CD4-positive, alpha-beta T cell treated with Interleukin-4 for 1 hour (primary cell): Measurements from ENCODE around the gene POLR3B.
"Not testable (repeated sequence)": the region's sequence is repeated elsewhere in the genome, so short reads cannot be mapped to it uniquely, and the experiment has no call there.

Experiments
- DNase-seq, 2 donors: peaks; one replicate each; pipeline ENCODE4 v3.0.0-alpha.2; 2020 to 2022

Gene POLR3B

DNA sequence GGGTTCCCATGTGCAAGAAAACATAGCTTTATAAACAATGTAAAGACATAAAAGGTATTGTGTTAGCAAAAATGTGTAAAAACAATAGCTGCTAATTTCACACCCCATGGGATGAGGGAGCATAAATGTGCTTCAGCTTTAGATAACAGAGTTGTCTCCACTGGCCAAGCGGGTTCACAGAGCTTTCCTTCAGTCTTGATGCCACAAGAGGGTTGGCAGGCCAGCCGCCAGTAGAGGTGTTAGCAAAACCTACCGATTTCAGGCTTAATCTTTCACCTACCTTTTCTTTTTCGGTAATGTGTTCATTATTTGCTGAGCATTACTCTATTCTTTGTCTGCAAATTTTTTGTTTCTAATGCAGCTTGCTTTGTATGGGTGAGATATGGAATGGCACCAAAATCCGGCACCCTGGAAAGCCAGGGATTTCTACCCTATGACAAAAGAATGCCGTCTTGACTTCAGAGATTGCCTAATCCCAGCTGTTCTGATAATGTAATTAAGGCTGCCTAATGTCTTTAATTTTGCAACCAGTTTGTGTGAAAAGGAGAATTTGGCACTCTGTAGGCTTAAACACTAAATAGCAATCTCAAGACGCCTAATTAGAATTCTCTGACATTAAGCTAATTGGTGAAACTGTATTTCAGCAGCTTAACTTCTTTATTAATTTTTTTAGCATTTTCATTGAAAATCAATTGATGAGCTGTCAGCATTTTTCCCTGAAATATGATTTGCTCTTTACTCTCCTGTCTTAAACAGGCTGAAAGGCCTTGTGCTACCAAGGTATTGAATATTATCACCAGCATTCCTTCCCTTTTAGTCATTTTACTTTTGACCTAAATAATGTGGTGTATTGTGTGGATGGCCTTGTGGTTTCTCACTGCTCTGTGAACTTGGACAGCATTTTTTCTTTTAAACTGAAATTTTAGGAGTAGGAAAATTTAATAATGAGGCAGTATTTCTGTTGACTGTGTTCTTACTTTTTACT lies 60.7 kb downstream of the POLR3B start:
- DNase-seq, result no peak

DNA sequence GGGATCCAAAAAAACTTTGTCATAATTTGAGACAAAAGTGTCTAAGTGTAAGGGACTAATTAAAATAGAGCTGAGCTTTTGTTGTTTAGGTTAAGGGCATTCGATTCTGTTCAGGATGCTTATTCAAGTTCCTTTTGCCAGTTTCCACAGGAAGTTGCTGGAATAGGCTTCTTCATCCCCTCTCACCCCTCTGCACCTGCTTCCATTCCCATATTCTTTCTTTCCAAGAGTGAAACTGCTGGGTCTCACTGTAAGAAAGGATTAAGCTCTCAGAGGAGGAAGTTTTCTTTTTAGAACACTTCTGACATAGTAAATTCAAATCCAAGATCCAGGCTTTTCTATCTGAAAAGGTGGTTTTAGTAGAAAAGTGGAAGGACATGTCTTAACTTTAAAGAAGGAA lies 61.4 kb downstream of the POLR3B start:
- DNase-seq, result no peak

DNA sequence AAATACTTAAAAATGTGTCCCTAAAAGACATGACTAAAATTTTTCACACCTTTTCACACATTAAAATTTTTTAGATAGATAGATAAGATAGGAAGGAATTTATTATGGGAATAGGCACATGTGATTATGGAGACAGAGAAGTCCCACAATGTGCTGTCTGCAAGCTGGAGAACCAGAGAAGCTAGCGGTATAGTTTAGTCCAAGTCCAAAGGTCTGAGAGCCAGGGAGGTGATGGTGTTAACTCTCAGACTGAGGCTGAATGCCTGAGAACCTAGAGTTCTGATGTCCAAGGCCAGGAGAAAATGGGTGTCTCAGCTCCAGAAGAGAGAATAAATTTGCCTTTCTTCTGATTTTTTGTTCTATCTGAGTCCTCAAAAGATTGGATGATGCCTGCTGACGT lies 65.7 kb downstream of the POLR3B start:
- no peak for DNase-seq

DNA sequence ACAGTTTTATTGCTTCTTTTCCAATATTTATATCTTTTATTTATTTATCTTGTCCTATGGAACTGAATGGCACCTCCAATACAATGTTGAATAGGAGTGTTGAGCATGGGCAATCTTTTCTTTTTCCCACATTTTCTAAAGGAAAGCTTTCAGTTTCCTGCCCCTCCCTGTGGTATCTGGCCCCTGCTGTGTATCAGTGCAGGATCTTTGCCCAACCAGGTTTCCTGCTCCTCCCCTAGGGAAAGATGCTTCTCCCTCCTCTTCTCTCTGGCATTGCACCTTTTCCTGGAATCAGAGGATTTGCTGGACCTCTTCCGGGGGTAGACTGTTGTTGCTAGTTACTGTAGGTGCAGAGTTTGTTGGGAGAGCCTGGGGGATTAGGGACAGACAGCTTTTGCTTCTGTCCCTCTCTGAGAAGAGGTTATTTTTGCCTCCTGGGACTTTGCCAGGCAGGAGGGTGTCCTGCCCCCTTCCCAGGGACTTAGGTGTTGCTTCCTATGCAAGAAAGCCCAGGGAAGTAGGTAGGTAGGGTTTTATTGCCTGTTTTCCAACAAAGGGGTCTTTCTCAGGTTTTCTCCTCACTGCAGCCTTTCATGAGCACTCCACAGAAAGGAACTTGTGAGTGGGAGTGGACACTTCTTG lies 67.6 kb downstream of the POLR3B start:
- DNase-seq, result no peak

GRCh38 chr12:106427917-106428316 lies 70.4 kb downstream of the POLR3B start:
- no peak for DNase-seq

- no peak for DNase-seq
These were observed 70.8 kb downstream of the POLR3B start for GRCh38 chr12:106428384-106428783.

DNA sequence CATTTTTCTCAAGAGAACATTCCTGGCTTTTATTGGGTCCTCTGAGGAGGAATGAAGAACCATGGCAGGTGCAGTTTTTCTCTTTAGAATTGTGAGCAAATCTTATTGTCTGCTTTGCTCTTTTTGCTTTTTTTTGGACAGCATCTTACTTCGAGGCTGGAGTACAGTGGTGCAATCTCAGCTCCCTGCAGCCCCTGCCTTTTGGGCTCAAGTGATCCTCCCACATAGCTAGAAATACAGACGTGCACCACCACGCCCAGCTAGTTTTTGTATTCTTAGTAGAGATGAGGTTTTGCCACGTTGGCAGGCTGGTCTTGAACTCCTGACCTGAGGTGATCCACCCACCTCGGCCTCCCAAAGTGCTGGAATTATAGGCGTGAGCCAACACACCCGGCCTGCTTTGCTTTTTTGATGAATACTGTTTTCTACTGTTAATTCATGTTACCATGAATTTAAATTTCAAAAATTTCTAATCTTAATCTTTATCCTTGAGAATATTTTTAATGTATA lies 71.5 kb downstream of the POLR3B start:
- DNase-seq, result no peak

- no peak for DNase-seq
These were observed 72.1 kb downstream of the POLR3B start for GRCh38 chr12:106429636-106430035.

DNA sequence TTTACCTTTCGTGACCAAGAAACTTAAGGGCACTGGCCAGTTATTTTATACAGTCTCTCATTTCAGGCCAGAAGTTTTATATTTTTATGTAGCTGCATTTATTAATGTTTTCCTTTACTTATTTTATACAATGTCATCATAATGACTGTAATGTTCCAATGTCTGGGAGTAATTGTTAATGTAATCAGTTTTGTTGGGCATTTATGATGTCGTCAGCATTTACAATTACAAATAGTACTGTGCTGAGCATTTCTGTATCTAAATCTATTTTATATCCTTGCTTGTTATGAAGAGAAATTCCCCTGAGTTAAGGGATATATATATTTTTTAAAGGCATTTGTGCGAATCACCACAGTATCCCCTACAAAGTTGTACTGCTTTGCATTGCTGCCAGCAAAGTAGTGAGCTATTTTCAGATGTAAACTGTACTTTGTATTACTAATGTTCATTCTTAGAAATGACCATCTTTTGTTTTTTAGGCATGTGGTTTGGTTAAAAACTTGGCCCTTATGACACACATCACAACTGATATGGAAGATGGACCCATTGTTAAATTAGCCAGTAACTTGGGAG lies 74.4 kb downstream of the POLR3B start:
- no peak for DNase-seq

DNA sequence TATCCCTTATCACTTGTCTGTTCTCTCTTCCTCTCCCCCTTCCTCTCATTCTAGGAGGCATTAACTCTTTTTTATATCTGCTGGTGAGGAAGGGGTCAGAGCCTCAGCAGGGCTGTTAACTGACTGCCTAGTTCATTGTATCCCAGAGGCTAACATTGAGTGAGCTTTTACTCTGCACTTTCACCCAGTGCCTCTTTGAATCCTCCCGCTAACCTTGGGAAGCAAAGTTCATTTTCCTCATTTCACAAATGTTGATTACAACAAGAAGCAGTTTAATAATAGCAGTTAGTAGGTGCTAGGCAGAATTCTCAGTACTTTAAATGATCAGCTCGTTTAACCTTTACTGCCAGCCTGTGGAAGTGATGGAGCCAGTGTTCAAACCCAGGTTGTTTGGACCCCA lies 75.5 kb downstream of the POLR3B start:
- DNase-seq, result no peak

GRCh38 chr12:106434526-106434925 lies 77.0 kb downstream of the POLR3B start:
- no peak for DNase-seq

DNA sequence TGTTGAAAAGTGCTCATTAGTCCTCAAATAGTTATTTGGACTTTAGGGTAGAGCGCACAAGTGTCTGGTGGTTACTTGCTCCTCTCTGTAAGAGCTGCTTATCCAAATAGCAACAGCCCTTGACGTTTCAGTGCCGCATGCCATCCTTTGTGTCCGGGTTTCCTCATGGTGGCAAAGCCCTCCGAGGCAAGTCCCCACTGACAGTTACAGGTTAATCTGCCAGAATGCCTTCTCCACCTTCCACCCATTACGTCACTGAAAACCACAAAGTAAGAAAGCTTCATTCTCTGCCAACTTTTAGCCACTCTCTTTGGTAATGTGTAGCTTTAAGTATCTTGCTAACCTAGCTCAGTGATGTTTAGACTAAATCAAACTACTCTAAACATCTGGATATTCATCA lies 78.6 kb downstream of the POLR3B start:
- DNase-seq, result no peak

- no peak for DNase-seq
These were observed 85.0 kb downstream of the POLR3B start for GRCh38 chr12:106442575-106442974.

DNA sequence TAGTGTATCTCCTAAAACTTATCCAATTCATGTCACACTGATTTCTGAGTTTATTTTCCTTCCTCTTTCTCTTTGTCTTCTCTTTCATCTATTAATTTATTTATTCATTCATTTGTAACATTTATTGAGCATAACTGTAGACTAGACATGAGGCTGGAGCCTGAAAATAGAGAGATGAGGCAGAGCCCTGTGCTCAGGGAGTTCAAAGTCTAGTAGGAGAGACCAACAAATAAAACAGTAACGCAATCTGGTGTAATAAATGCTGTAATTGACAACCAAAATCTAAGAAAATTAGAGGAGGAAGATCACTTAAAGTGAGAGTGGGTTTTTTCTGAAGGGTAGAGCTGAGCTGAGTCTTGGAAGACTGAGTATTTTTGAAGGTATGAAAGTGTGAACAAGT lies 87.5 kb downstream of the POLR3B start:
- DNase-seq, result no peak

DNA sequence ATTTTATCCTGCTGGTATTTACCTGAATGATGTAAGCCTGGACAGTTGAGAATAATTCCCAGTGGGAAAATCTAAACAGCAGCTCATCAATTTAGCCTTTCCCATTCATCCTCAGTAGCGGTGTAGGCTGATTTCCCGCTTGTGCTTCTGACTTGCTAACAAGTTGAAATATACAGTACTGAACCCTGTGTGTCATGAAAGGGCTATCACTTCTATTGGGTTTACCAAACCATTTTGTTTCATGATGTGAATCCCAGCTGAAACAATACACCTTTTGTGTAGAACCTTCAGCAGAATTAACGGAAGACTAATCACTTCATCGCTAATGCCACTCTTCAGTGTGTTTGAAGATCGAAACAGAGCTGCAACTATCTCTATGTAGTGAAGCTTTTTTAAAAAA lies 88.4 kb downstream of the POLR3B start:
- DNase-seq, result no peak

DNA sequence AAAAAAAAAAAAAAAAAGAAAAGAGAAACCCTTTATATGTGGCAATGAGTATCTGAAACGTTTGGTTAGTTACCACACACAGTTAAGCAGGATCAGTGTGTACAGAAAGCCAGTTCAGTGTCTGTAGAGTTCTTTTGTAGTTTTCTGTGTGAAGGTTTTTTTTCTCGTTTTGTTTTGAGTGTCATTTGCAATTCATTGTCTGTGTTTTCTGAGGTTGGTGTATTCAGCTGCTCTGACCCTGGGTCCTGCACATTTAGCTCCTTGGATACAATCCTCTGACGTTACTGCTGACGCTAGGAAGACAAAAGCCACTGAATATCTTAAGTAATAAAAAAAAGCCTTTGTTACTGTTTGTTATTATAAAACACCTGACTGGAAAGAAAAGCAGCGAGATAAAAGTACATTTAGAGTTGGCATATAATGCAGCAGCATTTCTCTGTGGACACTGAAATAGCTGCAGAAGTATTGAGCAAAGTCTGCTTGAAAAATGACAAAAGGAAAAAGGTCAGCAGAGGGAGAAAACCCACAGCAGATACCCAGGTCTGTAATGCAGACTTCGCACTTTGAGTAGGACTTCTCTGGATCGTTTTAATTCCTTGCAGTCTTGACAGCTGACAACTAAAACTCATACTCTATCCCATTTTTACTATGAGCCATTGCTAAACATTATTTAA lies 89.0 kb downstream of the POLR3B start:
- DNase-seq, result no peak

- DNase-seq, result no peak
These were observed 94.8 kb downstream of the POLR3B start for GRCh38 chr12:106452309-106452708.

GRCh38 chr12:106455111-106455510 lies 97.6 kb downstream of the POLR3B start:
- no peak for DNase-seq

DNA sequence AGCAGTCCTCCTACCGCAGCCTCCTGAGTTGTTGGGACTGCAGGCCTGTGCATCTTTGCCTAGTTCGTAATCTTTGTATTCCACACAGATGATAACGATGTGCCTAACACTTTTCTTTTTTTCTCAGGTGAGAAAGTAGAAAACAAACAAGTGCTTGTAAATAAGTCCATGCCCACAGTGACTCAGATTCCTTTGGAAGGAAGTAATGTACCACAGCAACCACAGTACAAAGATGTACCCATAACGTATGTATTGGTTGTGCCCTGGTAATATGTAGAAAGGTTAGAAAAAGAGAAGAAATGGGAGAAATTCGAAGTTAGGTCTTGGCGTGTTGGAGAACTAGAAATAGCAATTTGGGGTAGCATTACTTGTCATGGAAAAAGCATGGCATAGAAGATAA lies 101.6 kb downstream of the POLR3B start:
- no peak for DNase-seq

DNA sequence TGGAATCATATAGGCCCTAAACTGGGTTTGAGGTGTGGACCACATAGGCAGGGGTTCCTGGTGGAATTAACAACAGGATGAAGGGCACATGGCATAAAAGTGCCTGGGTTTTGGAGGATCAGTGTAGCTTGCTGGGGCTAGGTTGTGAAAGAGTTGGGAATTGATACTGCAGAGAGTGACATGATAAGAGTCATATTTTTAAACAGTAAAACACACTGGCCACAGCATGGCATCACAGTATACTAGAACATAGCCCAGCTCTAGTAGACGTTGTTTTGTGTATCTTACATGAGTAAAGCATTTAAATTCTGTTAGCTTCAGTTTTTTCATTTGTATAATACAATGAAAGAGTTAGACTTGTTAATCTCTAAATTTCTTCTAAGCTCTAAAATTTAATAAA lies 102.0 kb downstream of the POLR3B start:
- DNase-seq, result no peak

DNA sequence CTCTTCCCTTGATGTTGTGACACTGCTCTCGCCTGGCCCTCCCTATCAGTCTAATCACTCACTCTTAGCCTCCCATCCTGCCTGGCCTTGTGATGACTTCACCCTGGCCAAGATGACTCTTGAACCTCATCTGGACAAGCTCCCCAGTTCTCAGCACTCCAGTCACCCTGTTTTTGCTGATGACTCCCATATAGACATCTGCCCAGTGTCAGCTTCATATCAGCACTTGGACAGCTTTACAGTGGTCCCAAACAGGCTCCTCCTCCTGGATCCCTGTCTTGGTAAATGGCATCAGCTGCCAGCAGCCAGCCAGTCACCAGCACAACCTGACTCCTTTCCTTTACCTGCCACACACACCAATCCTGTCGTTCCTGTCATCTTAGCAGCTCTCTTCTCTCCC lies 104.2 kb downstream of the POLR3B start:
- DNase-seq, result no peak

DNA sequence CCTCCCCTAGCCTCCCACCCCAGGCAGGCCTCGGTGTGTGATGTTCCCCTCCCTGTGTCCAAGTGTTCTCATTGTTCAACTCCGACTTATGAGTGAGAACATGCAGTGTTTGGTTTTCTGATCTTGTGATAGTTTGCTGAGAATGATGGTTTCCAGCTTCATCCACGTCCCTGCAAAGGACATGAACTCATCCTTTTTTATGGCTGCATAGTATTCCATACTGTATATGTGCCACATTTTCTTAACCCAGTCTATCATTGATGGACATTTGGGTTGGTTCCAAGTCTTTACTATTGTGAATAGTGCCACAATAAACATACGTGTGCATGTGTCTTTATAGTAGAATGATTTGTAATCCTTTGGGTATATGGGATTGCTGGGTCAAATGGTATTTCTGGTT lies 108.1 kb downstream of the POLR3B start:
- not testable (repeated sequence) for DNase-seq

- DNase-seq, result not testable (repeated sequence)
These were observed 118.1 kb downstream of the POLR3B start for GRCh38 chr12:106475662-106476061.
